Ovary (tissue), 9 donors: ENCODE measurements around the gene PAX1. TPM values are rescaled to one million over a fixed set of nuclear protein-coding genes. Genes with fewer than 3 reads are reported as not detected.

Experiments used
- DNase-seq, 5 donors: peaks; one replicate each; pipeline ENCODE4 v3.0.0-alpha.2; 2019 to 2020
- H3K27ac ChIP-seq, 2 donors: fragments of 200-600 bp; one replicate each; pipeline versions ENCODE4 v1.5.1 to v1.8.0; 2019 to 2022
- H3K27me3 ChIP-seq: fragments of 200-600 bp; one replicate; pipeline ENCODE4 v1.8.0; 2022
- H3K36me3 ChIP-seq: fragments of 200-600 bp; sonication (generic); one replicate; pipeline ENCODE4 v1.5.1; 2019
- H3K4me1 ChIP-seq: one replicate; pipeline ENCODE4 v1.8.1; 2013; ENCODE audit warnings: mild to moderate bottlenecking, moderate library complexity; ENCODE audit not compliant: insufficient read depth
- H3K4me3 ChIP-seq: fragments of 200-600 bp; sonication (generic); one replicate; pipeline ENCODE4 v1.5.1; 2017
- H3K9me3 ChIP-seq, 2 donors: fragments of 200-600 bp in 1 of 2; sonication (generic) in 1 of 2; one replicate each; pipeline versions ENCODE4 v1.5.1 to v1.8.1; 2013 to 2019; ENCODE audit warnings: mild to moderate bottlenecking in 1 of 2, moderate library complexity in 1 of 2
- CTCF ChIP-seq, 3 donors: fragments of 450-650 bp in 2 of 3; fragments of 200-600 bp in 1 of 3; IDR thresholded peaks; one replicate each; pipeline versions ENCODE4 v1.5.1 to v1.8.0; 2016 to 2022; ENCODE audit warnings: antibody characterized with exemption in 3 of 3, mild to moderate bottlenecking in 1 of 3
- EP300 ChIP-seq: sonication (generic); formaldehyde crosslinking; IDR thresholded peaks from one replicate; pipeline ENCODE4 v1.6.1; 2017; ENCODE audit warnings: antibody characterized with exemption
- POLR2A ChIP-seq: fragments of 450-650 bp; IDR thresholded peaks from one replicate; pipeline ENCODE4 v1.6.1; 2017; ENCODE audit warnings: antibody characterized with exemption, mild to moderate bottlenecking, moderate library complexity
- WGBS, 3 donors: extraction: QIAGEN DNeasy Blood & Tissue Kit in 1 of 3; methylation state at CpG; one replicate each; pipeline versions ENCODE4 v1.1.5 to v1.1.7; 2013 to 2017; 5-methylcytosine and 5-hydroxymethylcytosine counted together
- intact Hi-C, 4 donors: fragments of 100-400 bp; cut with DNase I; formaldehyde crosslinking; loops; one replicate each; pipeline versions ENCODE4 v1.11.0 to v1.15.1; 2022 to 2023
- polyA plus RNA-seq, 2 donors: library from polyadenylated mRNA; stranded (reverse); fragments of 200-250 nt in 1 of 2; fragments of 350-450 nt in 1 of 2; fragmentation: Illumina TruSeq in 1 of 2; extraction: RNeasy Lipid Tissue Mini Kit (QIAGEN cat#74804) in 1 of 2; gene quantifications; one replicate each; pipeline ENCODE4 v1.2.3, GENCODE V29; 2013 to 2014
- total RNA-seq, 7 donors: library from RNA; depleted of rRNA in 2 of 7; stranded (reverse); fragments of >200 nt in 2 of 7; fragmentation: NEBNext Ultra II Directional in 3 of 7; extraction: Animal tissue kit (Norgen Biotek cat#: 25700) in 3 of 7; gene quantifications; one replicate each; pipeline versions ENCODE4 v1.1.0 to v1.2.4, GENCODE V29; 2016 to 2023
- donor health status: DM: no; HTN: no; CAD: no; lungs with moderate emphysema.
- donor health status: DM: no; HTN: no; CAD: no.
- donor health status: Bipolar disorder and iron deficiency.
- donor health status: DM: yes; HTN: yes; CAD: no.
- donor health status: DM: no; HTN: no; CAD: no.
- donor health status: DM: yes; HTN: yes; CAD: no.

PAX1 gene
- total and polyA plus RNA-seq, 9 donors = not detected

- no peaks in the 10 kb centered on the region for H3K9me3 ChIP-seq
- no peaks in the 10 kb centered on the region for H3K36me3 ChIP-seq
- H3K27ac ChIP-seq = no peak overlapping the region
- DNase-seq = no peak
- no peak for TF ChIP-seq POLR2A
- no peak for TF ChIP-seq CTCF (IDR thresholded peaks at IDR 0.05)
- no peak for TF ChIP-seq EP300
- no peaks in the 10 kb centered on the region for H3K27me3 ChIP-seq
- intact Hi-C loops = no loop called here
- no peak overlapping the region for H3K4me3 ChIP-seq
- H3K4me1 ChIP-seq = no peaks in the 10 kb centered on the region
- 31 to 54% (median 35%) methylated on average over 8 of the region's 8 CpGs for WGBS, 3 donors
These were observed 6.3 kb upstream of the PAX1 start for GRCh38 chr20:21699216-21699508.

GRCh38 chr20:21701171-21701876 lies 4.1 kb upstream of the PAX1 start:
- no peak overlapping the region for H3K27ac ChIP-seq
- DNase-seq = no peak
- H3K4me1 ChIP-seq = no peaks in the 10 kb centered on the region
- no peak overlapping the region for H3K4me3 ChIP-seq
- H3K36me3 ChIP-seq = no peaks in the 10 kb centered on the region
- H3K9me3 ChIP-seq = no peaks in the 10 kb centered on the region
- intact Hi-C loops = no loop called here
- WGBS, 3 donors = 2 to 5% (median 2%) methylated on average over 33 of the region's 33 CpGs
- H3K27me3 ChIP-seq = no peaks in the 10 kb centered on the region
- TF ChIP-seq POLR2A (no peak), EP300 (no peak), CTCF (IDR thresholded peaks at IDR 0.05) (no peak)

GRCh38 chr20:21702016-21702415 lies 3.4 kb upstream of the PAX1 start:
- Histone ChIP-seq H3K4me3 (no peak overlapping the region), H3K9me3 (no peaks in the 10 kb centered on the region), H3K36me3 (no peaks in the 10 kb centered on the region), H3K27me3 (no peaks in the 10 kb centered on the region), H3K4me1 (no peaks in the 10 kb centered on the region), H3K27ac (no peak overlapping the region)
- no peak for DNase-seq
- intact Hi-C loops = no loop called here
- TF ChIP-seq POLR2A (no peak), EP300 (no peak), CTCF (IDR thresholded peaks at IDR 0.05) (no peak)
- 21 to 30% (median 24%) methylated on average over 14 of the region's 14 CpGs for WGBS, 3 donors

- H3K27ac ChIP-seq = no peak overlapping the region
- H3K36me3 ChIP-seq = no peaks in the 10 kb centered on the region
- no peaks in the 10 kb centered on the region for H3K9me3 ChIP-seq
- 2 to 3% (median 2%) methylated on average over 54 of the region's 54 CpGs for WGBS, 3 donors
- intact Hi-C loops = no loop called here
- H3K4me1 ChIP-seq = no peaks in the 10 kb centered on the region
- H3K27me3 ChIP-seq = no peaks in the 10 kb centered on the region
- peak overlapping the region; percentile 5 for H3K4me3 ChIP-seq
- DNase-seq = peak in 4 of 5 donors; percentile 11 to 57 (median 22)
- no peak for TF ChIP-seq EP300
- no peak for TF ChIP-seq CTCF (IDR thresholded peaks at IDR 0.05)
- no peak for TF ChIP-seq POLR2A
These were observed 2.7 kb upstream of the PAX1 start for GRCh38 chr20:21702553-21703470.
